HG03196 (cell line): ENCODE results near the gene FBXO48.

Experiments
- ATAC-seq: cut with Tn5 transposase; IDR thresholded peaks from one replicate; pipeline ENCODE4 v1.9.1; 2021; ENCODE audit not compliant: unreplicated experiment

FBXO48 gene

DNA sequence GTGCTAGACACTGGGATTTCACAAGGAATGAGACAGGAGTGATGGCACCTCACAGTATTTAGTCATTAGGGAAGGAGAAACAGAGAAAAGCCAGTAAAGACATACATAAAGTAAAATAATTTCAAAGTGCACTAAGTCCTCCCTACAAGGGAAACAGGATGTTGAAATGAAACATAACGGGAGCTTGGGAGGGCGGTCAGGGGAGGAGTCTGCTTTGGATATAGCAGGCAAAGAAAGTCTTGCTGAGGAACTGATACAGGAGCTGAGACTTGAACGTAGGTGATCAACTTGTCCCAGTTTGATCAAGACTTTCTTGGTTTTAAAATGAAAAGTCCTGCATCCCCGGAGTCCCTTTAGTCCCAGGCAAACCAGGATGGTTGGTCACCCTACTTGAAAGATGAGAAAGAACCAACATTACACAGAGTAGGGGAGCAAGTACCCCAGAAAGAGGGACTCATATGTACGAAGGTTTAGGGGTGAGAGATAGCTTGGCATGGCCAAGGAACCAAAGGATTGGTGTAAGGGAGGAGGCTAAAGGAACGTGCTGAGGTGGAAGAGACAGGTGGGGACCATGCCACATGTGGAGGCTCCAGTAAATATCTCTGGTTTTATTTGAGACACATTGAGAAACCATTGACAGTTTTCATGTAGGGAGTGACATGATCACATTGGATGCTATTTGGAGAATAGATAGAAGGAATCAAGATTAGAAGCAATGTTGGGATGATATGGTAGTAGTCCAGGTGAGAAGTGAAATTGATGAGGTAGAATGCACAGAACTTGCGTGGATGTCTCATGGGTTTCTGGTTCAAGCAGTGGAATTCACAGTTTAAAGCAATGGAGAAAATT is 28.4 kb downstream of the FBXO48 start:
- ATAC-seq: no peak

DNA sequence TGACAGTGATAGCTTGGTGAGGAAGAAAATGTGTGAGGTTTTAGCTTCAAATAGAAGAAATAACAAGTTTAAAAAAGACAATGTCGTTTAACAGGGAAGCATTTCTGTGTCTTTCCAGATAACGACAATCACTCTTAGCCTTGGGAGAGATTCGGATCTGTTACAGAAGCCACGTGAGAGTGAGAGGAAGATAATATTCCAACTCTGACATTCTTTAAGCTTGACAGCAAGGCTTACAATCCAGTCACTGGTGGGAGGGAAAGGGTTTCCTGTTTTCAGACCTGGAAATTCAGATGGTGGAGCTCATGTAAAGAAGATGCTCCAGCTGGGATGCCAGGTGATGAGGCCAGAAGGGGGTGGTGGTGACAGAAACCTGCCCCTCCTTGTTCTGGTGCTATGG is 30.8 kb downstream of the FBXO48 start:
- no peak for ATAC-seq

DNA sequence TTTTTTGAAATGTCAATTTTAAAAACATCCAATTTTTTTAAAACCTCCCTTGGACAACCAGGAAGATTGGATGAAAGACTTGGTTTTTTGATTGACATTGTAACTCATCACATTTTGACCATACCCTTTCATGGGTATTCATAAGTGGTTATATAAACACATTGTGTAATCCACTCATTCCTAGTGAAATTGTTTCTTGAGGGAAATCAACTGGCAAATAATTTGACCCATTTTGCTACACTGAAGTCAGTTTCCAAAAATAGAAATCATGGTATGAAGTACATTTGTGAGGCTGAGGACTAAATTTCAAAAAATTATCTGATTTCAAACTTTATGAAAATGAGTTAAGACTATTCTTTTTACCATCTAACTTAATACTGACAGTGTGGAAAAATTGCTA is 31.5 kb downstream of the FBXO48 start:
- ATAC-seq: no peak

DNA sequence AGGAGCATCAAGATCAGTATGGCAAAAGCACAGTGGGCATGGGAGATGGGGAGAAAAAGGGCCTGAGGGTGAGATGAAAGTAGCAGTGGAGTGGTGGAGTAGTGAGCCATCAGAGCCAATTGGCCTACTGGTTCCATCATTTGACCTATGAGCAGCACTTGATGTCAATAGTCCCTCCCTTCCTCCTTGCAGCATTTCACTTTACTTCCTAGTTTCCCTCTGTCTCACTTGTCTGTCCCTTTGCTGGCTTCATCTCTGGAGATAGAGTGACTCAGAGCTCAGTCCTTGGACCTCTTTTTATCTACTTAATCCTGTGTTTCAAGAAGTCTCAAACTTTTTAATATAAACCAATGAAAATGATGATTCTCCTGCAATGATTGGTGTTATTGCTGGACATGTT is 32.1 kb downstream of the FBXO48 start:
- no peak for ATAC-seq

DNA sequence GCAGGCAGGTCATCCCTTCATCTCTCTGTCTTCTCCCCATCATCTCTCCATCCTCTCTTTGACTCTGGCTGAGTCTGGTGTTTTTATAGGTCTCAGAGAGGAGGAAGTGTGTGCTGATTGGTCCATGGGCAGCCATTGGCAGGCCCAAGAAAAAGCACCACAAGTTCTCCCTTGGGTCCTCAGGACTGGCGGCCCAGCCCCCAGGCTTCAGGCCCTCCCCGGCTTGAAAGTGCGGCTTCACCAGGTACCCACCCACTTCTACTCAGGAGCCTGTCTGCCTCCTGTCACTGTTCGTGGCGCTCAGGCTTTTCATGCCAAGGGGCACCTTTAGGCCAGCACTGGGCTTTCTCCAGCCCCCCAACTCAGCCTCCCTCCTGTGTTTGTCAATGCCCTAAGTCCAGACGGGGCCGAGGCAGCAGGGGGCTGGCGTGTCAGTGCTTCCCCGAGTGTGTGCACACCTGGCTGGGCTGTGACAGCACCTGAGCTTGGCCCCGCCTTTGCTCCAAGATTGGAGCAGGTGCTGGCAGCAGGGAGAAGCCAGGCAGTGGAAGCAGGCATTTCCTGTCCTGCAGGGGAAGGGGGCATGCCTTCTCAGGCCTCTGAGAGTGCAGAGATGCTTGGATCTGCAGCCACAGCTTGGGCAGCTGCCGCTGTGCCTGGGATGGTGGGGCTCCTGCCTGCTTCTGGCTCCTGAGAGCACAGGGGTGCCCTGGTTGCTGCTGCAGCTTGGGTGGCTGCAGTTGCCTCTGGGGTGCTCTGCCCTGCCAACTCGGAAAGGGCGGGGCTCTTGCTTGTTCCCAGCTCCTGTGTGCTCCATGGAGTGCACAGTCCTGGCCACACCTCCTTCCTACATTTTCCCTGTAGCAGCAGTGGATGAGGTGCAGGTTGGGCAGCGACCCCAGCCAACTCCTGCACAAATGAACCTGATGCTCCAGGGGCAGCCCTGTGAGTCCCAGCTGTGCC is 34.1 kb downstream of the FBXO48 start:
- no peak for ATAC-seq

DNA sequence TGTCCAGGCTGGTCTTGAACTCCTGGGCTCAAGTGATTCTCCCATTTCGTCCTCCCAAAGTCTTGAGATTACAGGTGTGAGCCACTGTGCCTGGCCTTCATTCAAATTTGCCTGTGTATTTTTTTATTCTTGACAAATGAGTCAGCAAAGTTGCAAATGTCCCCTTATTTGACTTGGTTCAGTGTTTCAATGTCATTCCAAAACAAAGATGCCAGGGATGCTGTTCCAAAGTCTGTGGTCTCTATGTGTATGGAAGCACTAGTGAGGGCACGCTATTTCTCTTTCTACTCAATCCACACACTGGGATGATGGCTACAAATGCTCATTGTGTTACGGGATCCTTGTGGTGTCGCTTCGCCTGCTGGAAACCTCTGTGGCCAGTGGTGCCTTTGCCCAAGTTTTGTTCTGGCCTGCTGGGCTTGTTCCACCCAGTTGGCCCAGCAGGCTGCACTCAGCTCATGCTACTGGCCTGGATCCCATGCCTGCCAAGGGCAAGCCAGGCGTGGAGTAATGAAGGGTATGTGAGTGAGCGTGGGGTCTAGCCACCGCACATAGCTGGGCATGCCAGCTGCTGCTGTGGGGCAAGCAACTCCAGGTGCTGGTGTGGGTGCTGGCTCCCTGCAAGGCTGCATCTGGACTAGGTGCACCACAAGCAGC is 35.6 kb downstream of the FBXO48 start:
- no peak for ATAC-seq

DNA sequence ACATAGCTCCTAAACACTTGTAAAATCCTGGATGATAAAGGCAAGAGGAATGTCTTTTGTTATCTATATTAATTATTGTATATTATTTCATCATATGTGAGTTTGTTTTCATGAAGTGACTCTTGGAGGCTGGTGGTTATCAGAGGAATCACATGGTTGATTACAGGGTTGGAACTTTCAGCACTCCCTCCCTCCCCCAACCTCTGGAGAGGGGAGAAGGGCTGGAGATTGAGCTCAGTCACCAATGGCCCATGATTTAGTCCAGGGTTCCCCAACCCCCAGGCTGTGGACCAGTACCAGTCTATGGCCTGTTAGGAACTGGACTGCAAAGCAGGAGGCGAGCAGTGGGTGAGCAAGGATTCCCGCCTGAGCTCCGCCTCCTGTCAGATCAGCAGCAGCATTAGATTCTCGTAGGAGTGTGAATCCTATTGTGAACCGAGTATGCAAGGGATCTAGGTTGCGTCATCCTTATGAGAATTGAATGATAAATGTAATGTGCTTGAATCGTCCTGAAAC is 37.7 kb downstream of the FBXO48 start:
- no peak for ATAC-seq

DNA sequence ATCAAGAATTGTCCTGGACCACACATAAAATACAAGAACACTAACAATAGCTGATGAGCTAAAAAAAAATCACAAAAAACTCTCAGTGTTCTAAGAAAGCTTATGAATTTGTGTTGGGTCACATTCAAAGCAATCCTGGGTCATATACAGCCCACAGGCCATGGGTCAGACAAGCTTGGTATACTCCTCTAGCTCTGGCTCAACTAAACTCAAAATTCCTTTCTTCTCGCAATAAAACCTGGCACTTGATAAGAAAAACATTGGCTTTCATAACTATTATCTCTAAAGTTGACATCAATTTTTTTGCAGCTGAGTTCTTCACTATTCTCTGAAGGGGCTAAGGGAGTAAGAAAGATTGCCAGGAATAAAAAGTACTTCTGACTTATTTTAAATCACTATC is 38.3 kb downstream of the FBXO48 start:
- ATAC-seq: no peak

DNA sequence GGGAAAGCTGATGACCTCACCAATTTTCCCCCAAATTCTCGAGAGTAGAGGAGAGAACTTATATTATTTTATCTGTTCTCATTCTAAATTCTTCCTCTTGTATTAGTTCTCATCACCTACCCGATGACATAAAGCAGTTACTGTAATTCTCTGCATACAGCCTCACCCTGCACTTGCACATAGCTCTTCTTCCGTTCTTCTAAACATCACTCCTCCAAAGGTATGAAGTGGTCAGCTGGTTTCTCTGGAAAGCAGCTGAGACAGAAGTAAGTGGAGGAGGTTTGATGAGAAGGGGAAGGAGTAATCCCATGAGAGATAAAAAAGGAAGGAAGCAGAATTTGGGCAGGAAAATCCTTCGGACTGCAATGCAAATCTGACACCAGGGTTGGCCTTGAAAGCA is 39.0 kb downstream of the FBXO48 start:
- no peak for ATAC-seq

DNA sequence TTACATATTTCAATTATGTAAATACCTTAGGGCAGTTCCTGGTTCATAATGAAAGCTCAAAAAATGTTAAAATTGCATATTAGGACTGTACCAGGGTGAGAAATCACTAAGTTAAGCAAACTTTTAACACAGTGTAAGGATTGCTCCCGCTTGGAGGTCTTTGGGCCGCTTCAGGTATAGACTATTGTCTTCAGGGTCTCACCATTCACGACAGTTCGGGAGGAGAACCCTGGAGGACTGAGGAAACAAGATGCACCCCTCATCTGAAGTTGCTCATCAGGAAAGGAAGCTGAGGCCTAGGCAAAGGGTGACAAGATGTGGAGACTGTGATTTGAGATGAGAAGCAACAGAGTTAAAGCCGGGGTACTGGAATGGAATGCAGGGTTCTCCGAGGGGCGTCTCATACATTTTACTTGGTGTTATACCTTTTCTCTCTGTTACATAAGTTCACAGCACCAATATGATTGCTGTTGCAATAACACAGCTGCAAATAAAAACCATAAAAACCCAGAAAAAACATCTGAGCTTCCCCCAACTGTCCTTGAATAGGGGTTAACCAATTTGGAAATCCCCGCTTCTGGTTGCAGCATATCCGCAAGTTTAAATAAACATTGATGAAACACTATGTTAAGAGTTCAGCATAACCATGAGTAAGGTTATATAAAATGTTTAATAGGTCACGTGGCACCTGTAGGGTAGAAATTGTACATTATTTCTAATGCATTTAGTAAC is 40.1 kb downstream of the FBXO48 start:
- ATAC-seq: no peak

DNA sequence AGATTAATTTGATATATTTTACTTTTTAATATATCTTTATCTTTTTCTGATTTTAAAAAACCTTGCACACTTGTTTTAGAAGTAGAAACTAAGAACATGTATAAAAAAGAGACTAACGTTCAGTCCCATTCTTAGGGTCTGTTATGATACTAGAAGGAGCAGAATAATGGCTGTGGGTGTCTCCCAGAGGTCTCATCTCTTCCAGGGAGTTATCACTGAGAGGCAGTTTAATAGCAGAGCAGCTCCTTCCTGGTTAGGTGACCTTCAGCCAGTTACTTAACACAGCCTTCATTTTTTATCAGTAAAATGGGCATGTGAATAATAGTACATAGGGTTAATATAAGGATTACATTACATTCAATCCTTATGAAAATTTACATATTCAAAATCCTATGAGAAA is 40.6 kb downstream of the FBXO48 start:
- ATAC-seq: no peak

DNA sequence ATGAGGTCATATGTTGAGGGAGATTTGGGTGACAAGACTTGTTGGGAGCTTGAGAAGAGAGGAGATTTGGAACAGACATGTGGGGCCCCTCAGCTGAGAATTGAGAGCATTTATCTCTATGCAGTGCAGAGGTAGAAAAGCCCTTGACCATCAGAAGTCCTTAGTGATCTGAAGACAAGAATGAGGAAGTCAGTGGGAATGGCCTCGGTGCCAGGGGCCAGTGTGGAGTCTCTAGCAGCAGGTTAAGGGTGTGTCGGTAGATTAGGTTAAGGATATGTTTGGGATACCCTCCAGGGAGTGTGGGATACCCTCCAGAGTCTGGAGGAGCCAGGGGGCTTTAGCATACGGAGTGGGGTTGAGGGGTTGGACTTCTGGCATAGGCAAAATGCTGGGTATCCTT is 41.6 kb downstream of the FBXO48 start:
- no peak for ATAC-seq

DNA sequence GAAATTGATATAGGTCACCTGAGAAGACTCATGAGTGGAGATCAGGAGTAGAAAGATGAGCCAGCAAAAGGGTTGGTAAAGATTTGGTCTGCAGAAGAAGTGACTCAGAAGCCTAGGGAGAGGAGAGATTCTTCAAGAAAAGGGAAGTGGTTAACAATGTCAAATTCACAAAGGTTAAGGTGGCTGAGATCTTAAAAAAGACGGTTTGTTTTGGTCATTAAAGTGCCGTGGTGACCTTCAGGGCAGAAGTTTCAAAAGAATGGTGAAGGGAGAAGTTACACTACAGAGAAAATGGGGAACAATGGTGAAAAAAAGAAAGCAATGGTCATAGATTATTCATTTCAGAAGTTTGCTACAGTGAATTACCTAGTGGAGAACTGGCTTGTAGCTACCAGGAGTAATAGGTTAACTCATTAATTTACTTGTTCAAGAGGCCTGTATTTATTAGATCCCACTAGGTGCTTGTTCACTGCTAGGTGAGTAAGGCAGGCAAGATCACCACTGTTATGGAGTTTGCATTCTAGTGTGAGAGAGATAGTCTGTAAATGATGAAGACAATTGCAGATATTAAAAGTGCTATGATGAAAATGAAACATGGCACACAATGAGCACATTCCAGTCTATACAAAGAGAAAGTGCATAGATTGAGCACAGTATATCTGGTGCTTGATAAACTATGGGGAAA is 43.0 kb downstream of the FBXO48 start:
- ATAC-seq: peak; percentile 88

DNA sequence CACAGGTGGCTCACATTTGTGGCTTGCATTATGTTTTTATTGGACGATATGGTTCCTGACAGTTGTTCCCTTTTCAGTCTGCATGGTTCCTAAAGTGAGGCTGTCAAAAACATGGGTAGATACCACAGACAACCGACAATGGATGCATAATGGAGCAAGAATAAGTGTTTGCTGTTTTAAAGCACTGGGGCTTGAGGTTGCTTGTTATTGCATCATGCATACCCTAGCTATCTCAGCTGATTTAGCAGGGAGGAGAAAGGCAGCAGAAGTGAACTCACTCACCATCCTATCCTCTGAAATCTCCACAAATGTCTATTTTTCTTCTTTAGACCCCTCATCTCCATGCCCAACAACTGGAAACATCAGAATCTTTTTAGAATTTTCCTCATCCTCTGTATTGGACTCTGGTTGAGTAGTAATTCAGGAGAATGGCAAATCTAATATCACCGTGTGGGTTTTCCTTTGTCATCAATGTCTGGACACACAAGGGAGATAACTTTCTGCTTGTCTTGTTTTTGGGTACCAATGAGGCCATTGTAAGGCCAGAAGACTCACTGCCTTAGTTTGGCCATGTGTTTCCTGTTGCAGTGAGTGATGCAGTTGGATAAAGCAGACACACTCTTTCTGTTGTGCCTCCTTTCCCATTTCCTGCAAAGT is 46.7 kb downstream of the FBXO48 start:
- ATAC-seq: no peak

DNA sequence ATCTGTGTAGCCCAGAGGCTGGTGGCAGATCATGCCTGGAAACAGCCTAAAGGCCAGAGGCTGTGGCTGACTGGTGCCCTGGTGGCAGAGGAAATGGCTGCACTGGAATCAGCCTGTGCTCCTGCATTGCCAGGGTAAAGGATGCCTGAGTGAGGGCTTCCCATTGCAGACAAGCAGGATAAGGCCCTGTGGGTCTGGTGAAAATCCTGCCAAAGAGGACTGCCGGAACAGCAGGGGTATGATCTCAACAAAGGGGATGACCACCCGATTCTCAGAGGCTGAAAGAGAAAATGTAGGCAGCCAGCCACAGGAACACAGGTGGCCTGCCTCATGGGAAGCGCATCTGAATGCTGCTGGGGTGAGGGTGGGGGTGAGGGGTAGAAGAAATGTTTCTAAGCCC is 48.2 kb downstream of the FBXO48 start:
- no peak for ATAC-seq

DNA sequence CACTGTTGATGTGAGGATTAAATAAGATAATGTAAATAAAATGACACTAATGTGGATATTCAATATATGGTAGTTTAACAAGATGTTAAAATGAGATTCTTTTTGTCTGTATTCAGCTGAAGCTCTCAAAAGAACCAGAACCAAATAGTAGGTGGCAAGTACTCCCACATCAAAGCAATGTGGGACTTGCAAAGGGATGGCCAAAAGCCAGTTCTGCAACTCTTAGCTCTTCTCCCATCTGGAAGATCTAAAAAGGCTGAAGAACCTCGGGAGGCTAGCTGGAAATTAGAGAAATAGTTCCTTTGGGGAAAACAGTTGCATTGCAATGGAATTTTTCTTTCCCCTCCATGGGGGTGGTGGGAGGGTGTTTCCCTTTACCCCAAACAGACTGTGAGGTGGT is 48.7 kb downstream of the FBXO48 start:
- no peak for ATAC-seq

DNA sequence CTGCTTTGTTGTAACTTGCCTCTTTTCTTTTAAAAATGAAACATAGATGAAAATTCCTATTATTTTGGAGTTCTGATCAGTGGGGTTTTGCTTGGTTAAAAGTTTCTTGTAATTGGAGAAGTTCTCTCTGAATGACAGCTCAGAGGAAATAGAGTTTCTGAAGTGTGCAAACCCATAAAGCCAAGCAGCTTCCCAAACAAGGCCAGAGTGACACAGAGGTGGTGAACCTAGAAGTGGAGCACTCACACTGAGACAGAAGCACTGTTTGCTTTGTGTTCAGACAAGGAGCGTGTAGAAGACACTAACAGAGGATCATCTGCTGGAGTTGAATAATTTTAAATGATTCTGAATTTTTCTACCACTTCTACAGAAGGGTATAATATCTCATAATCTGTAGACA is 49.2 kb downstream of the FBXO48 start:
- ATAC-seq: no peak

DNA sequence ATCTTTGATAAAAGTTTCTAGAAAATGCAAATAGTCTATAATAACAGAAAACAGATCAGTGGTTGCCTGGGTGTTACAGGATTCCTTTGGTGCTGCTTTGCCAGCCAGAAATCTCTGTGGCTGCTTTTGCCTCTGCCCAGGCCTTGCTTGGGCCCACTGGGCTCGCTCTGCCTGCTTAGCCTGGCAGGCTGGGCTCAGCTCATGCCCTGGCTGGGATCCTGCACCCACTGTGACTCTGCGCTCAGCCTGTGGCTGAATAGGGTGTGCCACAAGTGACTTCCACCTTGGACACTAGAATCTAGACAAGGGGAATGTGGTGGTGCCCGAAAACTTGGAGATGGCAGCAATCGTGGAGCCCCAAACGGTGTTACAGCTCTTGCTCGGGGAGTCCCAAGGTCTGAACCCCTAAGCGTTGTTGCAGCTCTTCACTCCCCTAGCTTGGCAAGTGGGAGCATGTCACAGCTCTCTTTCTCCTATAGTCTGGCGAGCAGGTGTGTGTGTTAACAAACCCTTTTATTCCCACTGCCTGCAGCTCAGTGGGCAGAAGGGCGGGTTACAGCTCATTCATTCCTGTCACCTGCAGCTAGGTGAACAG is 50.9 kb downstream of the FBXO48 start:
- no peak for ATAC-seq

DNA sequence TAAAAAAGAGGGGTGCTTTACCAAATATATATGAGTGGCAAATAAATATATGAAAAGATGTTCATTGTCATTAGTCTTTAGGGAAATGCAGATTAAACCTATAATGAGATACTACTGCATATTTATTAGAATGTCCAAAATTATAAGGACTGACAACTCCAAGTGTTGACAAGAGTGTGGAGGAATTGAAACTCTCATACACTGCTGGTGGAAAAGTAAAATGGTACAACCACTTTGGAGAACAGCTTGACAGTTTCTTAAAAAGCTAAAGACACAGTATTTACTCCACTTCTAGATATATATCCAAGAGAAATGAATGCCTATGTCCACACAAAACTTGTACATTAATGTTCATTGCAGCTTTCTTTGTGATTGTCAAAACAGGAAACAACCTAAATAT is 51.6 kb downstream of the FBXO48 start:
- ATAC-seq: no peak
